Measurements from ENCODE around the gene MRPL52. TPM values are rescaled to one million over a fixed set of nuclear protein-coding genes. Genes with fewer than 3 reads are reported as not detected.

The MRPL52 gene
- total and polyA plus RNA-seq, 2 of the 13 experiments (the other 11 are each of a cell fraction or from before 2014, with no cell fraction given): 118 to 329 TPM

DNA sequence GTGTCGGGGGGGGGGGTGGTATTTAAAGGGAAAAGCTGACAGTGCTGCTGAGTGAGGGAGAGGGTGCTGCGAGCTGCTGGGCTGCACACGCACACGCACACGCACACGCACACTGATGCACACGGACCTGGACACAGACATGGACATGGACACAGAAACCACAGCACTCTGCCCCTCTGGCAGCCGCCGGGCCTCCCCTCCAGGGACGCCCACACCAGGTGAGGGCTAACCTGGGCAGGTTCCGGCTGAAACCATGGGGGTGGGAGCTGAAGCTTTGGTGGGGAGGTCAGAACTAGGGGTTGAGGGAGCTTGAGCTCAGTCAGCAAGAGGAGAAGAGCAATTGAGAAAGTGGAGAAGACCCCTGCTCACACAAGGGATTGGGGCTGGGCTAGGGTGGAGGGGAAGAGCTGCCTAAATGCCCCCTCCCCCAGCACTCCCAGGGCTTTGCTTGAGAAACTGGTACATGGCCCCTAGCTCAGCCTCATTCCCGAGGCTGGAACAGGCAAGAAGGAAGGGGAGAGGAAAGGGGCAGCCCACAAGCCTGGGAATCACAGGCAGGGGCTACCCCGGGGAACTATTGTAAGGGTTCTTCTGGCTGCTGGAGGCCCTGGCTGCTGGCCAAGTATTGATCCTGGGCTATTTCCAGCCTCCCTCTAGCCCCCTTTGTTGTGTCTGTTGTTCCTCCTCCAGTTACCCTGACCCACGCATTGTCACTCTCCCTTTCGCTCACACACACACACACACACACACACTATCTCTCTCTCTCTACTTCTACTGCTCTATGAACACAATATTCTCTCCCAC, 53.7 kb downstream of the MRPL52 start, which contains the start of gene REM2 (continued):
- TF ChIP-seq RAD51 (IDR thresholded peaks at IDR 0.05; ENCODE audit: borderline replicate concordance) (no peak), ONECUT2 (CRISPR knock-in tag; IDR thresholded peaks at IDR 0.05) (peak; percentile 84), ZFP82 (CRISPR knock-in tag; IDR thresholded peaks at IDR 0.05; ENCODE audit: borderline replicate concordance) (peak; percentile 52; the same call in 1 of the 2 replicates), ZNF383 (CRISPR knock-in tag; IDR thresholded peaks at IDR 0.05; ENCODE audit: borderline replicate concordance) (no peak), ZNF253 (CRISPR knock-in tag; IDR thresholded peaks at IDR 0.05; ENCODE audit: borderline replicate concordance) (0 out of 2 replicates have a peak, but pooled peaks have one; percentile 32), PCBP1 (IDR thresholded peaks at IDR 0.05; ENCODE audit: borderline replicate concordance, low read depth, low read length) (0 out of 2 replicates have a peak, but pooled peaks have one; percentile 40), FOXP1 (IDR thresholded peaks at IDR 0.05) (peak; percentile 57; the same call in 1 of the 2 replicates), FOXP1 (CRISPR knock-in tag; IDR thresholded peaks at IDR 0.05) (no peak), TEAD3 (CRISPR knock-in tag; optimal IDR thresholded peaks at IDR 0.05; ENCODE audit: borderline replicate concordance) (peak; percentile 37), ZNF556 (CRISPR knock-in tag; IDR thresholded peaks at IDR 0.05; ENCODE audit: borderline replicate concordance) (0 out of 2 replicates have a peak, but pooled peaks have one; percentile 47), ZBTB7A (CRISPR knock-in tag; IDR thresholded peaks at IDR 0.05) (0 out of 2 replicates have a peak, but pooled peaks have one; percentile 60), SMAD3 (CRISPR knock-in tag; IDR thresholded peaks at IDR 0.05) (no peak), SNAPC2 (CRISPR knock-in tag; IDR thresholded peaks at IDR 0.05) (no peak), NFYC (CRISPR knock-in tag; IDR thresholded peaks at IDR 0.05) (no peak), ZNF775 (CRISPR knock-in tag; IDR thresholded peaks at IDR 0.05; ENCODE audit: borderline replicate concordance) (0 out of 2 replicates have a peak, but pooled peaks have one; percentile 22), ARHGAP35 (CRISPR knock-in tag; IDR thresholded peaks at IDR 0.05; ENCODE audit: borderline replicate concordance) (no peak), NFIB (CRISPR knock-in tag; IDR thresholded peaks at IDR 0.05; ENCODE audit: borderline replicate concordance) (peak; percentile 93)
- TF ChIP-seq, protein P1, sequence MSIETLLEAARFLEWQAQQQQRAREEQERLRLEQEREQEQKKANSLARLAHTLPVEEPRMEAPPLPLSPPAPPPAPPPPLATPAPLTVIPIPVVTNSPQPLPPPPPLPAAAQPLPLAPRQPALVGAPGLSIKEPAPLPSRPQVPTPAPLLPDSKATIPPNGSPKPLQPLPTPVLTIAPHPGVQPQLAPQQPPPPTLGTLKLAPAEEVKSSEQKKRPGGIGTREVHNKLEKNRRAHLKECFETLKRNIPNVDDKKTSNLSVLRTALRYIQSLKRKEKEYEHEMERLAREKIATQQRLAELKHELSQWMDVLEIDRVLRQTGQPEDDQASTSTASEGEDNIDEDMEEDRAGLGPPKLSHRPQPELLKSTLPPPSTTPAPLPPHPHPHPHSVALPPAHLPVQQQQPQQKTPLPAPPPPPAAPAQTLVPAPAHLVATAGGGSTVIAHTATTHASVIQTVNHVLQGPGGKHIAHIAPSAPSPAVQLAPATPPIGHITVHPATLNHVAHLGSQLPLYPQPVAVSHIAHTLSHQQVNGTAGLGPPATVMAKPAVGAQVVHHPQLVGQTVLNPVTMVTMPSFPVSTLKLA (IDR thresholded peaks at IDR 0.05): 0 out of 2 replicates have a peak, but pooled peaks have one; percentile 15
- TF ChIP-seq, protein P2, sequence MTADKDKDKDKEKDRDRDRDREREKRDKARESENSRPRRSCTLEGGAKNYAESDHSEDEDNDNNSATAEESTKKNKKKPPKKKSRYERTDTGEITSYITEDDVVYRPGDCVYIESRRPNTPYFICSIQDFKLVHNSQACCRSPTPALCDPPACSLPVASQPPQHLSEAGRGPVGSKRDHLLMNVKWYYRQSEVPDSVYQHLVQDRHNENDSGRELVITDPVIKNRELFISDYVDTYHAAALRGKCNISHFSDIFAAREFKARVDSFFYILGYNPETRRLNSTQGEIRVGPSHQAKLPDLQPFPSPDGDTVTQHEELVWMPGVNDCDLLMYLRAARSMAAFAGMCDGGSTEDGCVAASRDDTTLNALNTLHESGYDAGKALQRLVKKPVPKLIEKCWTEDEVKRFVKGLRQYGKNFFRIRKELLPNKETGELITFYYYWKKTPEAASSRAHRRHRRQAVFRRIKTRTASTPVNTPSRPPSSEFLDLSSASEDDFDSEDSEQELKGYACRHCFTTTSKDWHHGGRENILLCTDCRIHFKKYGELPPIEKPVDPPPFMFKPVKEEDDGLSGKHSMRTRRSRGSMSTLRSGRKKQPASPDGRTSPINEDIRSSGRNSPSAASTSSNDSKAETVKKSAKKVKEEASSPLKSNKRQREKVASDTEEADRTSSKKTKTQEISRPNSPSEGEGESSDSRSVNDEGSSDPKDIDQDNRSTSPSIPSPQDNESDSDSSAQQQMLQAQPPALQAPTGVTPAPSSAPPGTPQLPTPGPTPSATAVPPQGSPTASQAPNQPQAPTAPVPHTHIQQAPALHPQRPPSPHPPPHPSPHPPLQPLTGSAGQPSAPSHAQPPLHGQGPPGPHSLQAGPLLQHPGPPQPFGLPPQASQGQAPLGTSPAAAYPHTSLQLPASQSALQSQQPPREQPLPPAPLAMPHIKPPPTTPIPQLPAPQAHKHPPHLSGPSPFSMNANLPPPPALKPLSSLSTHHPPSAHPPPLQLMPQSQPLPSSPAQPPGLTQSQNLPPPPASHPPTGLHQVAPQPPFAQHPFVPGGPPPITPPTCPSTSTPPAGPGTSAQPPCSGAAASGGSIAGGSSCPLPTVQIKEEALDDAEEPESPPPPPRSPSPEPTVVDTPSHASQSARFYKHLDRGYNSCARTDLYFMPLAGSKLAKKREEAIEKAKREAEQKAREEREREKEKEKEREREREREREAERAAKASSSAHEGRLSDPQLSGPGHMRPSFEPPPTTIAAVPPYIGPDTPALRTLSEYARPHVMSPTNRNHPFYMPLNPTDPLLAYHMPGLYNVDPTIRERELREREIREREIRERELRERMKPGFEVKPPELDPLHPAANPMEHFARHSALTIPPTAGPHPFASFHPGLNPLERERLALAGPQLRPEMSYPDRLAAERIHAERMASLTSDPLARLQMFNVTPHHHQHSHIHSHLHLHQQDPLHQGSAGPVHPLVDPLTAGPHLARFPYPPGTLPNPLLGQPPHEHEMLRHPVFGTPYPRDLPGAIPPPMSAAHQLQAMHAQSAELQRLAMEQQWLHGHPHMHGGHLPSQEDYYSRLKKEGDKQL (CRISPR knock-in tag; IDR thresholded peaks at IDR 0.05; ENCODE audit: low read depth): no peak
- TF ChIP-seq, protein P3, sequence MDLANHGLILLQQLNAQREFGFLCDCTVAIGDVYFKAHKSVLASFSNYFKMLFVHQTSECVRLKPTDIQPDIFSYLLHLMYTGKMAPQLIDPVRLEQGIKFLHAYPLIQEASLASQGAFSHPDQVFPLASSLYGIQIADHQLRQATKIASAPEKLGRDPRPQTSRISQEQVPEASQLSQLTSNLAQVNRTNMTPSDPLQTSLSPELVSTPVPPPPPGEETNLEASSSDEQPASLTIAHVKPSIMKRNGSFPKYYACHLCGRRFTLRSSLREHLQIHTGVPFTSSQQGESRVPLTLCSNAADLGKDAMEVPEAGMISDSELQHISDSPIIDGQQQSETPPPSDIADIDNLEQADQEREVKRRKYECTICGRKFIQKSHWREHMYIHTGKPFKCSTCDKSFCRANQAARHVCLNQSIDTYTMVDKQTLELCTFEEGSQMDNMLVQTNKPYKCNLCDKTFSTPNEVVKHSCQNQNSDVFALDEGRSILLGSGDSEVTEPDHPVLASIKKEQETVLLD (CRISPR knock-in tag; IDR thresholded peaks at IDR 0.05; ENCODE audit: low read depth): no peak

Data from HepG2 (cell line).